AG04450 (cell line): ENCODE data around the gene THNSL1. TPM values are rescaled to one million over a fixed set of nuclear protein-coding genes. Genes with fewer than 3 reads are reported as not detected.
"Not testable (repeated sequence)": the region's sequence is repeated elsewhere in the genome, so short reads cannot be mapped to it uniquely, and the experiment has no call there.

Source experiments
- CTCF ChIA-PET: fragments of 300-600, 350-600 bp; formaldehyde crosslinking; extraction: SDS; loops from one replicate; lab custom pipeline; 2022; ENCODE audit warnings: antibody characterized with exemption, inconsistent platforms; lab: Charles Lee
- POLR2A ChIA-PET: fragments of 350-600 bp; formaldehyde crosslinking; extraction: SDS; loops from one replicate; lab custom pipeline; 2021; ENCODE audit warnings: antibody characterized with exemption, inconsistent platforms; lab: Yijun Ruan, JAX
- DNase-seq: peaks from one replicate; pipeline ENCODE4 v3.0.0-alpha.2; 2011; ENCODE audit warnings: low read depth, low spot score
- H3K27ac ChIP-seq: one replicate; pipeline ENCODE4 v1.5.1; 2012; ENCODE audit warnings: low read depth, low read length, control low read depth
- H3K27me3 ChIP-seq: one replicate; pipeline ENCODE4 v1.6.0; 2012; ENCODE audit warnings: low read length; ENCODE audit not compliant: control insufficient read depth, insufficient read depth
- H3K4me3 ChIP-seq: 2 replicates; pipeline ENCODE4 v1.5.1; 2011; ENCODE audit warnings: mild to moderate bottlenecking, low read depth, low read length, control low read depth
- H3K9me3 ChIP-seq: 2 replicates; pipeline ENCODE4 v1.5.1; 2012; ENCODE audit warnings: low read length; ENCODE audit not compliant: control insufficient read depth, insufficient read depth
- CTCF ChIP-seq: IDR thresholded peaks from 2 replicates; pipeline ENCODE4 v1.5.1; 2011; ENCODE audit warnings: low read depth, low read length, control low read depth, inconsistent platforms
- polyA minus RNA-seq: library from RNA; depleted of rRNA, polyadenylated mRNA; stranded (reverse); fragments of >200 nt; gene quantifications from 2 replicates; pipeline ENCODE4 v1.2.3, GENCODE V29; 2011; rRNA and poly(A)+ RNA removed
- polyA plus RNA-seq: library from polyadenylated mRNA; depleted of rRNA; stranded (reverse); fragments of >200 nt; gene quantifications from 2 replicates; pipeline ENCODE4 v1.2.3, GENCODE V29; 2011; rRNA removed

Gene THNSL1
- 1.8 and 2.8 TPM in 2 replicates for polyA plus RNA-seq
- polyA minus RNA-seq = 0.92 and 2.0 TPM in 2 replicates

GRCh38 chr10:25016376-25017153 is at the start of gene THNSL1:
Gene THNSL1, plus strand, starts transcription at chr10:25016612. Its CDS starts 6,612 bp downstream, at chr10:25023224.
- no peak for TF ChIP-seq CTCF
- ChIA-PET POLR2A (interaction anchor here (0.6 to 1.0 kb wide), 3 partner anchors 61 to 299 kb away, joined by 3 to 7 read pairs (median 3); no protein-coding TSS in a partner anchor), CTCF (interaction anchor here (1.2 to 2.5 kb wide), 3 partner anchors 65 to 399 kb away, joined by 4 to 8 read pairs (median 6); no protein-coding TSS in a partner anchor)
- Histone ChIP-seq H3K9me3 (no peaks in the 10 kb centered on the region), H3K27me3 (no peaks in the 10 kb centered on the region), H3K4me3 (peak within 1 kb of the TSS; percentile 89), H3K27ac (peak within 1 kb of the TSS; percentile 94)
- peak; percentile 97 for DNase-seq

GRCh38 chr10:24966962-24967481 is 49.4 kb upstream of the THNSL1 start:
- TF ChIP-seq CTCF = no peak
- POLR2A ChIA-PET = no interaction called here
- CTCF ChIA-PET = no interaction called here
- Histone ChIP-seq H3K27ac (no peak overlapping the region), H3K9me3 (no peaks in the 10 kb centered on the region), H3K4me3 (no peak overlapping the region), H3K27me3 (no peaks in the 10 kb centered on the region)
- no peak for DNase-seq

- Histone ChIP-seq H3K4me3 (no peak overlapping the region), H3K9me3 (no peaks in the 10 kb centered on the region), H3K27ac (no peak overlapping the region), H3K27me3 (no peaks in the 10 kb centered on the region)
- ChIA-PET POLR2A (no interaction called here), CTCF (no interaction called here)
- no peak for TF ChIP-seq CTCF
- DNase-seq = no peak
These were observed 48.1 kb upstream of the THNSL1 start for GRCh38 chr10:24968349-24968748.

- CTCF ChIA-PET = interaction anchor here (1.0 kb wide), 1 partner anchor 351 kb away, joined by 3 read pairs; no protein-coding TSS in a partner anchor
- POLR2A ChIA-PET = interaction anchor here (0.9 kb wide), 1 partner anchor 262 kb away, joined by 3 read pairs; no protein-coding TSS in a partner anchor
- not testable (repeated sequence) for DNase-seq, H3K4me3 ChIP-seq, H3K27ac ChIP-seq, H3K27me3 ChIP-seq, H3K9me3 ChIP-seq
These were observed 47.5 kb upstream of the THNSL1 start for GRCh38 chr10:24968951-24969350.

GRCh38 chr10:24969841-24970281 is 46.6 kb upstream of the THNSL1 start:
- ChIA-PET POLR2A (interaction anchor here (0.9 kb wide), 1 partner anchor 263 kb away, joined by 3 read pairs; no protein-coding TSS in a partner anchor), CTCF (interaction anchor here (0.9 to 1.0 kb wide), 3 partner anchors 12 to 352 kb away, joined by 3 read pairs; no protein-coding TSS in a partner anchor)
- no peak for TF ChIP-seq CTCF
- no peaks in the 10 kb centered on the region for H3K9me3 ChIP-seq
- no peak for DNase-seq
- no peak overlapping the region for H3K4me3 ChIP-seq
- no peaks in the 10 kb centered on the region for H3K27me3 ChIP-seq
- no peak overlapping the region for H3K27ac ChIP-seq
